GM15510 (cell line): Measurements from ENCODE around the gene APOBEC3G.

Experiments
- POLR2A ChIP-seq: IDR thresholded peaks from 3 replicates; pipeline ENCODE4 v1.6.1; 2011; ENCODE audit warnings: borderline replicate concordance; ENCODE audit not compliant: insufficient read length; ENCODE audit errors: extremely low read depth

The APOBEC3G gene

DNA sequence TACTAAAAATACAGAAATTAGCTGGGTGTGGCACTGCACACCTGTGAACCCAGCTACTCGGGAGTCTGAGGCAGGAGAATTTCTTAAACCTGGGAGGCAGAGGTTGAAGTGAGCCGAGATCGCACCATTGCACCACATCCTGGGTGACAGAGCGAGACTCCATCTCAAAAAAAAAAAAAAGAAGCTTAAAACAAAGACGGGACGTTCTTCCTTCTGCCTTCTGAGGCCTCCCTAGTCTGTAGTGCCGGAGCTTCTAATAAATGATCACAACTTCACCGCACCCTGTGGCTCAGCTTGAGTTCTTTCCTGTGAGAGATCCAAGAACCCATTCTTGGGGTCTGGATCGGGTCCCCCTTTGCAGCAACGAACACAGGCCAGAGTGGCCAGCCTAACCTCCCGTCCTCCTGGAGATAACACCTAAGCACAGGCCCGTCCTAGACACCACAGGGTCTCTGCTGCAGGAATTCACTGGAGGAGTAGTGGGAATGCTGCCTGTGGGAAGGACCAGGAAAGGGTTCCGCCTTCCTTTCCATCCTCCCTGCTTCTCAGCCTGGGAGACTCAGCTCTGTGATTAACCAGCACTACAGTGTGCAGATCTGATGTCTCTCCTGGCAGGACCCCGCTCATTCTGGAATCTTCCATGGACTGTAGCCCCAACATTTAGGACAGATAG is 17.8 kb downstream of the APOBEC3G start:
- no peak for TF ChIP-seq POLR2A

DNA sequence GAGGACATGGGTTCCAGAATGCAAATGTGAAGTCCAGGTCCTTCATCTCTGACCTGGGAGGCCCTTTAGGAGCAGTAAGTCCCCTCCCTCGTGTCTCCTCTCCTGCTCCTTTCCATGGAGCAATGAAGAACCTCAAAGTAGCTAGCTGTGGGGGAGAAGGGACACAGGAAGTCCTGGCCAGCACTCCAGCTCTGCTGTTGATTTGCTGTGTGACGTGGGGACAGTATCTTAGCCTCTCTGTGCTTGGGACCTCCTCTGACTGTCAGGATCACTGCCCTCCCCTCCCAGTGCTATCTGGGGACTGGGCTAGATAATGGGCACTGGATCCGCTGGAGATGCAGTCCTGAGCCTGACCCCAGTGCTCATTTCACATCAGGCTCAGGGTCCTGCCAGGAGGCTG is 18.9 kb downstream of the APOBEC3G start:
- TF ChIP-seq POLR2A, result no peak

DNA sequence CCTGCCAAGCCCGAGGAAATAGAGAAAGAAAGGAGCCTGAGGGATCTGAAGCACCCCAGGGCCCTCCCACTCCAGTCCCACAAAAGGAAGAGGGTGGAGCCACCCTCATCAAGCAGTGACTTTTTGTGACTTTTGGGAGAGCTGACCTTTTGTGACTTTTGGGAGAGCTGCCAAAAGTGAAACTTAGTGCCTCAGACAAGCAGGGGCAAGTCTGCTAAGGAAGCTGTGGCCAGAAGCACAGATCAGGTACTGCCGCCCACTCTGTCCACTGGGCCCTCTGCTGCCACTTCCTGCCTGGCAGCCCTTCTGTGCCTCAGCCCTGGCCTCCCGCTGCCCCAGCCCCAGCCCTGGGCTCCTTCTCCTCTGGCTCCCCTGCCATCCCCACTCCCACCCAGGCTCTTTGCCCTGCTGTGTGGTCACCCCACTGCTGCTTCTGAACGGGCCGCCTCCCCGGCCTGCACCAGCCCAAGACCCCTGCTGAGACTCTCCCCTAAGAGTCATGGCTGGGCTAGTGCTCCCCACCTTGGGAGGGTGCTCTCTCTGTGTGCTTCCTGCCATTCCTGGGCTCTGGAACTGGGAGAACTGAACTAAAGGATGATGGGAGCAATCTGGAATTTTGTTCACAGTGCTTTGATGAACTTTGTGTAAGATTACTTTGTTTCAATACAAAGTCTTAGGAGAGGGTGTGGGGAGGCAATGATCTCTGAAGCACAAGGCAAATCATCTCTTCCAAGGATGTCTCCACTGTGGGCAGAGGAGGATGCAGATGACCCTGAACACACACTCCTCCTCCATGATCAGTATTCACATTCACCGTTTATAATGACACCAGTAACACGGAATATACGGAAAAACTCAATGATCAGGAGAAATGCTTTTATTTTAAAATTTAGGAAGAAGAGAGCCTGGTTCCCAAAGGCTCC is 20.3 kb downstream of the APOBEC3G start, which contains the start of gene APOBEC3H:
Gene APOBEC3H, plus strand, starts transcription at position 147 of the 923 bp plus-strand sequence. CDS start 3,035 bp downstream, outside the sequence.
- peak; percentile 58 for TF ChIP-seq POLR2A

DNA sequence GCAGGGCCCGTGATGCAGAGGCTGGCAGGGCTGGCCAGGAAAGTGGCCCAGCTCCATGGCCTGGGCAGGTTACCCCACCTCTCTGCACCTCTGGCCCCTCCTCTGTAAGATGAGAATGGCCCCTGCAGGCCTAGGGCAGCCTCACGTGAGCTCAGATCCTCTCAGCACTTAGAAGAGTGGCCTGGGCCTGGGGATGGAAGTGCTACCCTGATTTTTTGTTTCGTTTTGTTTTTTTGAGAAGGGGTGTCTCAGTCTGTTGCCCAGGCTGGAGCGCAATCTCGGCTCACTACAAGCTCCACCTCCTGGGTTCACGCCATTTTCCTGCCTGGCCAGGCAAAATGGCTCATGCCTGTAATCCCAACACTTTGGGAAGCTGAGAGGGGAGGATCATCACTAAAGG is 21.0 kb downstream of the APOBEC3G start:
- TF ChIP-seq POLR2A, result peak; percentile 39

DNA sequence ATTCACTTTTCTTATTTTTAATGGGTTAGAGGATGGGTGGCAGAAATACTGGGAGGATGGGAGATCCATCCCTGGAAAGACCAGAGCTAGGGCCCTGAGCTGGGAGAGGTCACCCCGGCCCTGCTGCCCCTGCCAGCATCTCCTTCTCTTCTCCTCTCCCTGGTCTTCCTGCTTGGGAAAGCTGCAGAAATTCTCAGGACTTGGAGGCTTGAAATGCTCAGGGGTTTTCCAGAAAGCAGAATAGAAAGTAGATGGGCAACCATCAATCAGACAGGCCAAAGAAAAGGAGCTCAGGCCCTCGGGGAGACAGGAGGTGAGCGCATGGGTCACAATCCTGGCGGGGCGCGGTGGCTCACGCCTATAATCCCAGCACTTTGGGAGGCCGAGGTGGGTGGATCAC is 21.5 kb downstream of the APOBEC3G start:
- no peak for TF ChIP-seq POLR2A

DNA sequence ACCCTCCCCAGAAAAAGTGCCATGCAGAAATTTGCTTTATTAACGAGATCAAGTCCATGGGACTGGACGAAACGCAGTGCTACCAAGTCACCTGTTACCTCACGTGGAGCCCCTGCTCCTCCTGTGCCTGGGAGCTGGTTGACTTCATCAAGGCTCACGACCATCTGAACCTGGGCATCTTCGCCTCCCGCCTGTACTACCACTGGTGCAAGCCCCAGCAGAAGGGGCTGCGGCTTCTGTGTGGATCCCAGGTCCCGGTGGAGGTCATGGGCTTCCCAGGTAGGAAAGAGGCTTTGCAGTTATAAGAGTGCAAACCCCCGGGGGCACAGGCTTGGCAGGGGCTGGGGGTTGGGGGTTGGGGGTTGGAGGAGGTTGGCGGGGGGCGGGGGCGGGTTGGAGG is 24.2 kb downstream of the APOBEC3G start:
- TF ChIP-seq POLR2A, result no peak

DNA sequence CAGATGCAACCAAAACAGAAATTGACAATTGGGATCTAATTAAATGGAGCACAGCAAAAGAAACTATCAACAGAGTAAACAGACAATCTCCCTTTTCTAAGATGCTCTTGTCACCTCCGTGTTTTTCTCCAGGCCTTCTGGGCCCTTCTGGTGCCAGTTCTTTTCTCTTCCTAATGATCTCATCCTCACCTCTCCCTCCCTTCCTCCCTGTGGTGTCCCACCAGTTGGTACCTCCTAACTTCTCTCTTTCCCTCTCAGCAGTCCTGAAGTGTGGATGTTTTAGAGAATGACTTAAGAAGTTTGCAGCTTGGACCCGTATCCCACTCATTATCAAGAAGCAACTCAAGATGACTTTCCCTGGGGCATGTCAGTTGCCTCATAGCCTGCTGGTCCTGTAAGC is 26.4 kb downstream of the APOBEC3G start:
- no peak for TF ChIP-seq POLR2A

DNA sequence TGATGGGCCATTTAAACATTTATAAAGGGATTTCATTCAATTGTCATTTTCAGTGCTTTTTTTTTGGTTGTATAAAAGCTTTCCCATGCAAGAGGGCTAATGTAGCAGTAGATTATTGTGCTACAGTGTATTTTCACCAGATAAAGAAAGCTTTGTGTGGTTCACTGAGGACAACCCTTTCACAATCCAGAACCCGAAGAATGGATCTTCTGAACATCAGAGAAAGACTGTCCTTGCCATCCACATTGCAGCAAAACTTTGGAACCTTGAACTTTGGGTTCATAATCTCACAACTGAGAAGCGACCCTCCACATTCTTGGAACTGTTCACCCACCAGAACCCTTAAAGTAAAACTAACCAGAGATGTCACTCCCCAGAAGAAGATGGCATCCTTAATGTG is 29.3 kb downstream of the APOBEC3G start:
- TF ChIP-seq POLR2A, result no peak

DNA sequence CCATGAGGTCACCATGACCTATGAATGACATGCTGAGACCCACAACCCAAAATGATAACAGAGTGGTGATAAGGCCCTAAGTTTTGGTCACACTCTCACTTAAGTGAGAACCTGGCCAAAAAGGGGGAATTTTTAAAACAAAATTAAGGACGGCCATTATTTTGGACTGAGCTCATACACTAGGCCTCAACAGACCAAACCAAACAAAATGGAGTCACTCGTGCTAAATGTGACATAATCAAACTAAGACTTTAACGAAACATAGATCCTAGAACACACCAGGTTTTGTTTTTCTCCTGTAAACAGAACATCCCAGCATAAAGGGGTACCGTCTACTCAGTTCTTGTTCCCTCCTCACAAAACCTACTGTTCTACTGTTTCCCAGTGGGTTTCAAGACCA is 31.4 kb downstream of the APOBEC3G start:
- no peak for TF ChIP-seq POLR2A

DNA sequence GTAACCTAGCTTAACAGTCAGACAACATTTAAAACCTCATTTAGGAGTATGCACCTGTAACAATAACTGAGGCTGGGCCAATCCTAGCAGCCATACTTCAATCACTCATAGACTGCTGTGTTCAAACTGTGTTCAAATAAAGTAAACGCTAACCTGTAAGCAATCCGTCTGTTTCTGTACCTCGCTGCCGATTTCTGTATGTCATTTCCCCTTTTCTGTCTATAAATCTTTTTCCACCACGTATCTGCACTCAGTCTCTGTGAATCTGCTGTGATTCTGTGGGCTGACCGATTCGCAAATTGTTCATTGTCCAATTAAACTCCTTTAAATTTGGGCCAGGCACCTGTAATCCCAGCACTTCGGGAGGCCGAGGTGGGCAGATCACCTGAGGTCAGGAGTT is 32.3 kb downstream of the APOBEC3G start:
- no peak for TF ChIP-seq POLR2A

DNA sequence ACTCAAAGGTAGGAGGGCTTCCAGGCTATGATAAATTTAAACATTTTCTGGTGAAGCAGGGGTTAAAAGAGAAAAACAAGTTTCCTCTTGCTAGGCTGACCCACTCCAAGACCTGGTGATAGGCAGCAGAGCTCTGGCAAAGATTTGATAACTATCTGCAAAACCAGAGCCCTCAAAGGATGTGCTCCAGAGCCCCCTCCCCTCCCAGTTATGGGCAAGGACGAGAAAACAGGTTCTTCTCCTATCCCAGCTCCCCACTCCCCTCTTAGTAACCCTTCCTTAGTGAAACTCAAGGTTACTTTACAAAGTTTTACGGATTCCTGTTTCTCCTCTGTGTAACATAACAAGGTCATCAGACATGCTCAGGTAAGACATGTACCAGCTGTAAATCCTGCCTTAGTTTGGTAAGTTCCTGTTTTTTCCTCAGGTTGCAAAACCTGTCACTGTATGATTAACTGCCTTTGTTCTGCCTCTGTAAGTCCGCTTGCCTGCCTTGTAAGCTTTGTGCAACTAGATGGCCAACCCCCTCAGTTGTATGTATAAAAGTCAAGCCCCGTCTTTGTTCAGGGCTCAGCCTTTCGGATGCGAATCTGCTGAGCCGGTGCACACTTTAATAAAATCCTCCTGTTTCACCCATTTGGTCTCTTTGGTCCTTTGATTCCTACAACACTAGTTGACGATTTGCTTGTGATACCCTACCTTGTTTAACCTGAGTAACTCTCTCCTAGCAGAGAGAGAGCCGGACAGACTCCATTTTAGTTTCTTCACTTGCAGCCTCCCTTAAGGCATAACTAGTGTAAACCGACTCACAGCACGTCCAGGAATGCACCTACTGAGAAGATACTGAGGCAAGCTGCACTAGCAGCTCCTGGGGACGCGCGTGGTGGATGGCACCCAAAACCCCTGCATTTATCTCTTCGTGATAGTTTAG is 33.8 kb downstream of the APOBEC3G start:
- TF ChIP-seq POLR2A, result no peak

DNA sequence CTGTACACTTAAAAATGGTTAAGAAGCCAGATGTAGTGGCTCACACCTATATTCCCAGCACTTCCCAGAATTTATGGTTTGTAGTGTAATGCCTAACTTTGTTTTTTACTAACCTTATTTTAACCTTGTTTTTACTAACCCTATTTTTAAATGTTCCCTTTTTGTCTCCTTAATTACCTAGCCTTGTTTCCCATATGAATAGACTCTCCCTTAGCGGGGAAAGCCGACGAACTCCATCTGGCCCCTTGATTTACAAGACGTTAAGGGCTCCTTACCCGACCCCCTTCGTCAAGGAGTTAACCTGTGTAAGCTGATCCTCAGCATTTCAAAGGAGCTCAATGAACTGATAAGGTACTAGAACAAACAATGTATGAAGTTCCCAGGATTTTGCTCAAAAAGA is 37.0 kb downstream of the APOBEC3G start:
- TF ChIP-seq POLR2A, result no peak

DNA sequence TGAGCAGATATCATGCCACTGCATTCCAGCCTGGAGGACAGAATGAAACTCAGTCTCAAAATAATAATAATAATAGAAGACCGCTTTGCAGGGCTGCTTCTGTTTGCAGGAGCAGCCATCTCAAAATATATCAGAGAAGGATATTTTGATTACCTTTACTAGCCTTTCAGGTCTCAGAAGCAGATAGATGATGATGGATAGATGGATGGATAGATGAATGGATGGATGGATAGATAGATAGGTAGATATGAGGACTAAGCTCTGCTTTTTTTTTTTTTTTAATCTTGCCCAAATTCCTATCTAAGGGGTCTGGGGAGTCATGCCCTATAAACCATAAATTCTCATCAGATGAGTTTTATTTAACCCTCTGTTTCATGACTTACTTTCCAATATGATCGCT is 38.5 kb downstream of the APOBEC3G start:
- TF ChIP-seq POLR2A, result no peak

DNA sequence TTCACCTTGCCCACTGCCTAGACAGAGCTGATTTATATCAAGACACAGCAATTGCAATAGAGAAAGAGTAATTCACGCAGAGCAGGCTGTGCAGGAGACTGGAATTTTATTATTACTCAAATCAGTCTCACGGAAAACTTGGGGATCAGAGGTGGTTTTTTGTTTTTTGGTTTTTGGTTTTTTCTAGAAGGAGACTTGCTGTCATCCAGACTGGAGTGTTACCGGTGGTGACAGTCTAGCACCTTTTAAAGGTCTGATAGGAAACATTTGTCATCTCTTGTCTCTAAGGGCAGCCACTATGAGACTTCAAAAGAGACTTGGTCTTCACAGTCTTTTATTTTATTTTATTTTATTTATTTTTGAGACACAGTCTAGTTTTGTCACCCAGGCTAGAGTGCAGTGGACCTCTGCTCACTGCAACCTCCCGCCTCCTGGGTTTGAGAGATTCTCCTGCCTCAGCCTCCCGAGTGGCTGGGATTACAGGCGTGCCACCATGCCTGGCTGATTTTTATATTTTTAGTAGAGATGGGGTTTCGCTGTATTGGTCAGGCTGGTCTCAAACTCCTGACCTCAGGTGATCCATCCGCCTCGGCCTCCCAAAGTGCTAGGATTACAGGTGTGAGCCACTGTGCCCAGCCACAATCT is 39.0 kb downstream of the APOBEC3G start:
- no peak for TF ChIP-seq POLR2A
